HG02938 (cell line): ENCODE measurements around the gene CASS4.

Experiments
- ATAC-seq: cut with Tn5 transposase; IDR thresholded peaks from one replicate; pipeline ENCODE4 v1.9.1; 2021; ENCODE audit warnings: mild to moderate bottlenecking, moderate library complexity; ENCODE audit not compliant: unreplicated experiment

The CASS4 gene

DNA sequence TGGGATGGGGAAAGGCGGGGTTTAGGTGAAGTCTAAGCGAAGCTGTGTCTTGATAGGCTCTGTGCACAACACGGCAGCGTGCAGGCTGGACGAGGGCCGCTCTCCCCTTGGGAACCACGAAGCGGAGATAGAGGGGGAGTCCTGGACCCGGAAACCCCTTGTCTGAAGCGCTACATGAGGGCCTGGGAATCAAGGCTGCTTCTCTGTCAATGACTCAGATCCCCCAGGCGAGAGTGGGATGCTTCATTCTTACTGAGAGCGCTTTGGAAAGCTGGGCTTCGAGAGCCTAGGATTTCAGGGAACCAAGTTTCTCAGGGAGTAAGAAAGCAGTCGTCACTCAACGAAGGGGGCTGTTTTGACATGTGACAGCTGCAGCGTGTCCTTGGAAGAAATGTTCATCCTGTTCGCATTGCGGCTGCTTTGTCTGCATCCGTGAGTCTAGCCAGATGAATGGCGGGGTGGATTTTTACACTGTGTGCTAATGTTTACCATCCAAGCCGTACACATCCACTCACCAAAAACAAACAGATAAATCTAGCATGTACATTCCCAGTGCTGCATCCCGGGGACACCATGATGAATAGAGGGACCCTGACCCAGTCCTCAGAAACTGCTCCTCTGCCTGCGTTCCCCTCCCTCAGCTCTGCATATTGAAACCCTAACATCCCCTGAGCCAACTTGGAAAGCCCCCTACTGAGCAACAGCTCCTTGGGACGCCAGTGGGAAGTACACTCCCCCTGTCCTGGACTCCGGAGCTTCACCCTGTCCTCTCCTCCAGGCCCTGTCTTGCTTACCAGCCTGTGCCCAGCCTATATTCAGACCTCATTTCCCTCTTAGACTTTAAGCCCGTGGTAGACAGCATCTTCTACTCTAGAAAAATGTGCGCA is 31.8 kb downstream of the CASS4 start:
- ATAC-seq: no peak

DNA sequence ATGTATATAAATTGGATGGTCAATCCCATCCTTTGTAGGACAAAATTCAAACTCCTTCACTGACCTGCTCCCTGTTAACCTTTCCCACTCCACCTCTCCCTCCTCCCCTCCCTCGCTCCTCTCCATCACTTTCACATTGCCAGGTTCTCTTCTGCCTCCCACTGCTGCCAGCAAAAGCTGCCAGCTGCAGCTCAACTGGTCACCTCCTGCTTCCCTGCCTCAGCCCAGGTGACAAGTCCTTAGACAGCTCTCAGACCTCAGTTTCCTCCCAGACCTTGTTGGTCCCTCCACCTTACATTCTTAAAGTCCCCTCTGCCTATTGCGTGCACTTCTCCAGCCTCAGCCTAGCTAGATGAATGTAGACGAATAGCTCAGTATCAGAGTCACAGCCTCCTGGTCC is 33.1 kb downstream of the CASS4 start:
- no peak for ATAC-seq

DNA sequence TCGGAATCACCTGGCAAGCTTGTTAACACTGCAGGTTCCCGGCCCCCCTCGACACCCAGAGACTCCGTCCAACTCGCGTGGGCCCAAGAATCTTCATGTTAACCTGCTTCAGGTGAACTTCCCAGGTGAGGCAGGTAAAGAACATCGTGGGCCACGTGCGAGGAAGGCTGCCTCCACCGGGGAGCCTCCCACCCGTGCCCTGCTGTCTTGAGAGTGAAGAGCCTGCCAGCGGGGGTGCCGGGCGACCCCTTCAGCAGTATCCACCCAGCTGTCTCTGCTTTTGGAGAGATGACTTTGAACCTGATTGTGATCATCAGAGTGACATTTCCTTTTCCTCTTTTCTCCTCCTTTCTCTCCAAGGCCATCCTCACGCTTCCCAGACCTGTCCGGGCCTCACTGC is 33.5 kb downstream of the CASS4 start:
- no peak for ATAC-seq

DNA sequence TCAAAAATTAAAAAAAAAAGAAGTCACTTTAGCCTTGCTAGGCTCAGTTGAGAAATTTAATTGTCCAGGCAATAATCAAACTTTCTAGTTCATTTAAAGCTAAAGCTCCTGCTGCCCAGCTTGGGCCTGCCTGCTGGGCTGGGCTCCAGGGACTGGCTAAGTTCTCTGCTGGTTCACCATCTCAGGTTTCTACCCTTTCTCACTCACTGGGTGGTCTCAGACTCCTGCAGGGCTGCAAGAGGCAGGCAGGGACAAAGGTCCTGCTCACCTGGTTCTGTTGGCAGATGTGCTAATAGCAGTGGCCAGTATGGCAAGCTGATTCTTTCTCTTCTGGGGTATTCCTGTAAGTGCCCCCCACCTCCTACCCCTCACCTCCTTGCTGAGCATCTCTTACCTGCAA is 35.2 kb downstream of the CASS4 start:
- ATAC-seq: no peak

DNA sequence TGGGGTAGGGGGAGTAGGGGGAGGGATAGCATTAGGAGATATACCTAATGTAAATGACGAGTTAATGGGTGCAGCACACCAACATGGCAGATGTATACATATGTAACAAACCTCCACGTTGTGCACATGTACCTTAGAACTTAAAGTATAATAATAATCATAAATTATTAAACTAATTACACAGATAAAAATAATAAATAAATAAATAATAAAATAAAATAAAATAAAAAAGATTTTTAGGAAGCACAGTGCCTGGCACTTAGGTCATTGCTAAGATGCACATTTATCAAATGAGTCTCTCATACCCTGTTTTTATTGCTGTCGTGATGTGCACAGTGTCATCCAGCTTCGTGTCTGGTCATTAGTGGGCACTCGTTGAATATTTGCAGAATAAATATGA is 37.4 kb downstream of the CASS4 start:
- no peak for ATAC-seq

DNA sequence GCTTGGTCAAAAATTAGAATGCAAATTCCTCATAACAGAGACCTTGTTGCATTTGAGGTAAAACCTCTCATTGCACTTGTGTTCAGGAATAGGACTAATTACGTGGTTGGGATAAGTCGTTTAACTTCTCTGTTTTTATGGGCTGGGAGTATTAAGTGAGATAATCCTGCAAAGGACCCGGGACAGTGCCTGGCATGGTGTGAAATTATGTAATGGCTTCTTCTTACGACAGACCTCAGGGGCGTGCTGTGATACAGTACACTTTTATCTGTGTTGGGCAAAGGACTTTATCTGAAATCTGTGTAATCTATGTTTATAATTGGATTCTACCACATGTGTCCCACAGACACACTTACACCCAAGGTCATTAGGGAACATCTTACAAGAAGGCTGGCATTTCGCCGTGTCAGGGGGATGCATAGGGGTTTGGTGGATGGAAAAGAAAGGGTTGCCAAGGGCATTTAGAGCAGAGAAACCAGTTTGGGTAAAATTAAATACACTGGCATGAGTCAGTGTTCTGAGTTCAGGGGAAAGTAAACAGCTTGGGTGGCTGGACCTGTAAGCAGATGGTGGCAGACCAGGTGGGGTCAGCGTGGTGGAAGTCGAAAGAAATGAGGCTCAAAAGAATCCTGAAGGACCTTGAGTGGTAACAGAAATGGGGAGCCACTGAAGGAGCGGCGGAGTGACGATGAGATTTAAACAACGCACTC is 39.2 kb downstream of the CASS4 start:
- ATAC-seq: no peak

DNA sequence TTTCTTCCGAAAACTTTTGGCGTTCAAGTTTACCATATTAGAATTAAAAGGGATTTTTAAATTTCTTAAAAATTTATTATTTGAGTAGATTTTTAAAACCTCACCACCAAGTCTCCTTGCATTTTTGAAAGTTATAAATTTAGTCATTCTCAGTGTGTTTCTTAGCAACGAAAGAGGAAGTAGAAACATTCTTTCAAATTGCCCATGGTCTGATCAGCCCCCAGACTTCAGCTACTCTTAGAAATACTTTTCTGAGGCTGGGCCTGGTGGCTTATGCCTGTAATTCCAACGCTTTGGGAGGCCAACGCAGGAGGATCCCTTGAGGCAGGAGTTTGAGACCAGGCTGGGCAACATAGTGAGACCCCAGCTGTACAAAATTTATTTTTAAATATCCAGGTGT is 41.3 kb downstream of the CASS4 start:
- ATAC-seq: peak; percentile 74

DNA sequence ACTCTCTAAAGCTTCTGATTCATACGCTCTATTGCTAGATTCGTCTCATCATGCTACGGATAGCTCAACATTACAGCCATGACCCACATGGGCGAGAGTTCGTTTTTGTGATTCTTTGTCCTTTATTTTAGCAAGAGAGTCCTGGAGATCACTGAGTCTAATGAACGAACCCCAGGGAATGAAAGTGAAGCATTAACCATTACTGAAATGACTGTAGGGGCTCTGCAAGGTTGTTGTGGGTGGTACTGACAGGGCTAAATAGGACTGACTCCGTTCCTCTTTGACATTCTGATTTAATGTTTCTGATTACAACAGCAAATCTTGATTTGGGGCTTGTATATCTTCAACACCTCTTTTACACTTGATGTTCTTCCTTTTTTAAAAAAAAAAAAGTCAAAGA is 42.7 kb downstream of the CASS4 start:
- ATAC-seq: peak; percentile 91

DNA sequence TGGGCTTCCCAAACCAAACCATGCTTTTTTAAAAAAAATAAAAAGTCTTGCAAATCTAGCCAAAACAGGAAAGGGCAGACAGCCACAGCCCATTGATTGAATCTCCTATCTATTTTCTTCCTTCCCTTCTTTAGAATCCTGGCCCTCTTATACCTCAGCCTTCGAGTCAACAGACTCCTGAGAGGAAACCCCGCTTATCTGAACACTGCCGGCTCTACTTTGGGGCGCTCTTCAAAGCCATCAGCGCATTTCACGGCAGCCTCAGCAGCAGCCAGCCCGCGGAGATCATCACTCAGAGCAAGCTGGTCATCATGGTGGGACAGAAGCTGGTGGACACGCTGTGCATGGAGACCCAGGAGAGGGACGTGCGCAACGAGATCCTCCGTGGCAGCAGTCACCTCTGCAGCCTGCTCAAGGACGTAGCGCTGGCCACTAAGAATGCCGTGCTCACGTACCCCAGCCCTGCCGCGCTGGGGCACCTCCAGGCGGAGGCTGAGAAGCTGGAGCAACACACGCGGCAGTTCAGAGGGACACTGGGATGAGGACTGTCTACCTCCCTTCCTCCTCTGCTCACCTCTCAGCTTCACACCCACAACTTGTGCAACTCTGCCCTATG is 46.3 kb downstream of the CASS4 start:
- no peak for ATAC-seq

DNA sequence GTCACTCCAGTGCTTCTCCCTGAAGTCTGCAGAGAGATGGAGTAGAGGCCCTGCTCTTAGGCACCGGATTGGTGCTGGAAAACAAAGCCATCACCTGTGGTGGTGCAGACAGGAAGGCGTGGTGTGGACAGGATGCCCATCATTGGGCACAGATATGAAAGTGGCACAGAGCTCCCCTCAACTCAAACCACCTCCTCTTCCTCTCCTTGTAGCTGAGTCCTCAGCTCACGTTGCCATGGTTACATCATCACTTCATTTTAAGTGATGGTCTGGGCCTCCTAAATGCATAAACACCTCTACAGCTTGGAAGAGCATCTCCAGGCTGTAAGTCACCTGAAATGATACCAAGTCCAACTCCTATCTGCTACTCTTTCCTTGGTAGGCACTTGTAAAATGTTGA is 48.4 kb downstream of the CASS4 start:
- ATAC-seq: no peak

DNA sequence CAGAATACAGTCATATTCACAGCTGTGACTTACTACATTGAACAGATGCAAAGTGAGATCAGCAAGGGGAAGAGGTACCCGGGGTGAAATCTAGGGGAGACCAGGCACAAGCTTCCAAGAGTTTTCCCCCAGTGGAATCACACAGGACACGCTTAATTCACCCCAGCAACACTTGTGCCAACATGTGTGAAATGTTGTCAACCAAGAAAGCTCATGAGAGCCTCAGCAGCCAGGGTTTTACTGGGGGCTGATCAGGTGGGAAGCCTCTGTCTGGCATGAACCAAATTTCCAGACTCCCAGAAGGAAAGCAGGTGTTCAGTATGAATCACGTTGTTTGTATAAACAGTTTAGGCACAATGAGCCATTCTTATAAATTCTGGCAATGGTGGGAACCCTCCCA is 49.5 kb downstream of the CASS4 start:
- no peak for ATAC-seq

DNA sequence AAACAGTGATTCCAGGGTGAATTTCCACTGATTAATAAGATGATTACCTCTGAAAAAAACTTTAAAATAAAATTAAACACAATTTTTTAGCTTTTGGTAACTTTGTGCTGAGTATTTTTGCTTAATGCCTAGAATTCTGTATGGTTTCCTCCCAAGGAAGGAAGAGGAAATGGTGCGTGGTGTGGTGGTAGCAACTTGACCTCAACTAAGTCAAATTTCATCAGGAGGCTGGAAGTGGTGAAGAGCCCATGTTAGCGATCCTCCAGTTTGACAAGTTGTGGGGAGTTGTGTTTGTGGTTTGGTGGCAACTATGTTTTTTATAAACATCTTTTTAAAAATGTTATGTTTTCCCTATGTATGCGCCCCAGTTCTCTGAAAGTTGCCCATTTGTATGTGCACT is 51.4 kb downstream of the CASS4 start:
- no peak for ATAC-seq

DNA sequence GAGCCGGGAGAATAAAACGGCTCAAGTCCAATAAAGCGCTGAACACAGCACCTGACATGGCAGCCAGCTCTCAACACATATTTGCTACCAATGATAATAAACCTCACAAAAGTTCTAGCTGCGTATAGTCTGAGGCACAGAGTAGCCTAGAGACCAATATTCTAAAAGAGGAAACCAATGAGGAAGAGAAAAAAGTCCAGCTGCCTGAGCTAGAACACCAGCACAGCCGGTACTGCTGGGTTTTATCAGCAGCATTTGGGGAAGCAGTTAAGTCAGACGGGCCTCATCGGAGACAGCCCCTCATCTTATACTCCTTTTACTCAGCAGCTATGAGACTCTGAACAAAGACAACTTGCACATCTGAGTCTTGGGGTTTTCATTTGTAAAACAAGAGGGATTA is 53.9 kb downstream of the CASS4 start:
- peak; percentile 37 for ATAC-seq

DNA sequence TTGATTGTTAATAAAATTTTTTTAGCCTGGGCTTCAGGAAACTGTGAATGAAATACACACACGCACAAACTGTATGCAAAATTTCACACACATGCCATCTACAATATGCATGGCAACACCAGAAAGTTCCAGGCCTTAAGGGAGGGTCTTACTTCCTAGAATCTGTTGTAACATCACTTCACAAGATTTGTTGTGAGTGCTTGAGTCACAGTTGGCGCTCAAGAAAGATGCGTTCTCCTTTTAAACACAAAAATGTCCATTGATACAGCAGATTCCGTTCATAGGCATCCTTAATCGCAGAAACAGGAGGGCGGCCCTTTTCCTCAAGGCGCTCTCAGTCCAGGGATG is 55.9 kb downstream of the CASS4 start:
- ATAC-seq: peak; percentile 3

DNA sequence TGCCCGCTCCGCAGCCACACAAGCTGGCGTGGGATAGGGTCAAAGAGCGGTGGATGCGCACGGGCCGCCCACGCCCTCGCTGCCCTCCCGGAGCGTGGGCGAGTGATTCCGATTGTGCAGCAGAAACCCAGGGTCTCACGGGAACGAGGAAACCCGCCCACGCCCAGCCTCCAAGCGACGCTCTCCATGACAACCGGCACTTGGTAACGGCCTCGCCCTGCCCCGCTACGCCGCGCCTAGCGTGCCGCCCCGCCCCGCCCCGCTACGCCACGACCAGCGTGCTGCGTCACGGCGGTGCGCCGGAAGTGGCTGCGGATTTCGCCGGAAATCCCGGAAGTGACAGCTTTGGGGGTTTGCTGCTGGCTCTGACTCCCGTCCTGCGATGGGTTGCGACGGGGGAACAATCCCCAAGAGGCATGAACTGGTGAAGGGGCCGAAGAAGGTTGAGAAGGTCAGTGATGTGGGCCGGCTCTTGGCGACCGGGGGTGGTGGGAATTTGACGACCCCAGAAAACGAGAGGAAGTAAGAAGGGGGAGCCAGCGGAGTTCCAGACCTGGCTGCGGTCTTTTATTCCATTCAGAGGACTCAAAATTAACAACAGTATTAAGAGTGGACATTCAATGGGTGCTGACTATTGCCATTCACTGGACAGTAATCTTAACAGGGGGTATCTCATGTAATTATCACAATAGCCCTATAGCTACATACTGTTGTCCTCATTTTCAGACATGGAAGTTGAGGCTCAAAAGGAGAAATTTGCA is 56.4 kb downstream of the CASS4 start, which contains the start of gene RTF2:
TSS of gene RTF2 (plus strand) at position 312 of the 761 bp plus-strand sequence. CDS start at position 383, 71 bp downstream.
- ATAC-seq: peak; percentile 96

DNA sequence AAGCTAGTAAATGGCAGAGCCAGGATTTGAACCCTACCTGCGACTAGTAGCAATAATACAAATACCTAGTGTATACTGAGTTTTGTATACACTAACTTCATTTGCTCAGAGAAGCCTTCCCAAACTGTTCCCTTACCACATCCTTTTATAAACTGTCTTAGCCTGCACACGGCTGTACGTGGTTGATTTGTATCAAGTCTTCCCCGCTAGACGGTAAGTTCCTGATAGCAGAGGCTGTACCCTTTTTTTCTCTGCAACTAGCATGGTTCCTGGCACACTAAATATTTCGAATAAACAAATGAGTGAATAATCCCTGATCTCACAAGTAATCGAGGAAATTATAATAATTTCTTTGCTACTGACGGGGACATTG is 57.0 kb downstream of the CASS4 start:
- no peak for ATAC-seq

DNA sequence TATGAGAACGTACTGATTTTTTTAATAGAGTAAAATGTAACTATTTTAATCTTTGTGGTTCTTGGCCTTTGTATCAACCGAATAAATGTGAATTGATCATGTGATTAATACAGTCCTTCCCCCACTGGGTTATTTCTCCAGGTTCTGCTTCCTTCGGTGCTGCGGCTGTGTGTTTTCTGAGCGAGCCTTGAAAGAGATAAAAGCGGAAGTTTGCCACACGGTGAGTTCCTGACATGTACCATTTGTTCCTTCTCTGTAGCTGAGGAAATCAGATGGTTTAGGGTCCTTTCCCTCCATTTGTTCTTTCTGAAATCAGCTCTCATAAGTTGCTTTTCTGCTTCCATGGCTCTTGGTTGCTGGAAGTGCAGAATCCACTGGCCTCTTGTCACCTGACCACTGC is 71.9 kb downstream of the CASS4 start:
- no peak for ATAC-seq

DNA sequence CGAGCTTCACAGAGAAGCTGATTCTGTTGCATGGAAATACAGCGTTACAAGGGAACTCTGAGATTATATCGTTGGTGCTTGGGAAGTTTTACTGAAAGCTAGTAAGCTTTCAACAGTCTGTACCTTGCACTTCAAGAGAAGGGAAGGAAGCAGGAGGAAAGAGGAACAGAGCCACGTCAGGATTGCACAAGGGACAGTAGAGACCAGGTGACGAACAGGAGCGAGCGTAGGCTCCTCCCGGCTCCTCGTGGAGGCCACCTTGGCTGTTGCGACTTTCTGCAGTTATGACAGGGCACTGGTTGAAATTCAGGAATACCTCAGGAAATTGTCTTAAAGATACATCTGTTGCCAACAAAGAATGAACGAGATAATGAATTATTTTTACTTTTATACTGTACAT is 75.2 kb downstream of the CASS4 start:
- no peak for ATAC-seq

DNA sequence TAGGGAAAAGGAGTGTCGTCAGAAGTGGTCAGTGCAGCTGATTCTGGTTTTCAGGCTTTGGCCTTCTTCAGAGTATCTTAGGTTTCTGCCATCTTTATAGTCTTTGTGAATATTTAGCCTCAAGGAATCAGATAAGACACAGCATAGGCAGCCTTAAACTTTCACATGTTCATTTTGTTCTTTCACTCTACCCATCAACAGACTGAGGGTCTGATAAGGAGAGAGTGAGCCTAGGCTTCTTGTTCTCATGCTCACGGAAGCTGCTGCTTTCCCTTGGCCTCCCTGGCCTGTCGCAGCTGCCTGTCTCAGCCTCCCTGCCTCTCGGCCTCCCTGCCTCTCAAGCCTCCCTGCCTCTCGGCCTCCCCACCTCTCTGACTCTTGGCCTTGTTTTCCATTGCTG is 76.5 kb downstream of the CASS4 start:
- ATAC-seq: no peak

DNA sequence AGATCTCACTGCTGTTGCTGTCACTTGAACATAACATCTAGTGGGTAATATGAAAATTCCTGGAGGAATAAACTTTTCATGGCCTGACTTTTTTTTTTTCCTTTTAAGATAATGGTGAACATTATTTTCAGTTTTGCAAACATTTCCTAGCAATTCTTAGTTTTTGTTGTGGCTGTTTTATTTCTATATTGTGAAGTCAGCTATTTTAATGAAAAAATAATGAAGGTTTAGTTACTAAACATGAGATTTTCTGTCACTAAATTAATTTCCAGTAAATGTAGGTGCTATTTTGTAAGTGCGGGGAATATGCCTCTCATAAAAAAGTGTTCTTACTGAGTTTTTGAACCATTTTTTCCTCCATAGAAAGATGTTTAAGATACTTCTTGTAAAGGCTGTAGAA is 89.1 kb downstream of the CASS4 start:
- no peak for ATAC-seq

DNA sequence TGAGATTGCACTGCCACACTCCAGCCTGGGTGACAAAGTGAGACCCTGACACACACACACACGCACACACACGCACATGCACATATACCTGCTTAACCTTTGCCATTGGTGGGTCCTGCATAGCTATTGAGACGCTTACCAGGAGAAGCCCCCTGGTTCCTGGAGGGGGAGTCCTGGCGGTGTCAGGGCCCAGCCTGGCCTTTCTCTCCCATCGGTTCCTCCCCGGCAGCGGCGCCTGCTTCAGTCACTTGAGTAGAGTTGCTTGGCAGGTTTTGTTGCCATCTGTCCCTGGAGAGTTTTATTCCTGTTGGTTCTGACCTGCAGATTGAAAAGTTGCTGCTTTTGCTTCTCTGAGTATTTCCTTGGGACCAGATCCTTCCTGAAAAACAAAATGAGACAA is 91.9 kb downstream of the CASS4 start:
- ATAC-seq: no peak
